Stimulated activated CD8-positive, alpha-beta memory T cell treated with anti-CD3 and anti-CD28 coated beads, Interleukin-12 subunit alpha, Interleukin-12 subunit beta, amount 100 ng/mL, for 4 hours (primary cell): Measurements from ENCODE around the gene KLC1.
A peak's percentile ranks its signal among the peaks of the same experiment; 100 is the strongest.

Experiments used
- DNase-seq: peaks from one replicate; pipeline ENCODE4 v3.0.0-alpha.2; 2020; ENCODE audit warnings: low read depth

Gene KLC1

DNA sequence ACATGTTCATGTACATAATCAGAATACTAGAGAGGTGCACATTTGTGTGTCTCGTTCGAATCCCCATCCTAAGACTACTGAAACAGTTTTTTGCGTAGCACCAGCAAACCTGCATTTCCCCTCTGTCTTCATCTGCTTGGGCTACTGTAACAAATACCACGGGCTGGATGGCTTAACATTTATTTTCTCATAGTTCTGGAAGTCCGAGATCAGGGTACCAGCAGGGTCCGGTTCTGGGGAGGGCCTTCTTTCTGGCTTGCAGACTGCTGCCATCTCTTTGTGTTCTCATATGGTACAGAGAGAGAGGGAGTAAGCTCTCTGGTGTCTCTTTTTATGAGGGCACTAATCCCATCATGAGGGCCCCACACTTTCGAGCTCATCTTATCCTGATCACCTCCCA lies 30.6 kb downstream of the KLC1 start:
- no peak for DNase-seq

DNA sequence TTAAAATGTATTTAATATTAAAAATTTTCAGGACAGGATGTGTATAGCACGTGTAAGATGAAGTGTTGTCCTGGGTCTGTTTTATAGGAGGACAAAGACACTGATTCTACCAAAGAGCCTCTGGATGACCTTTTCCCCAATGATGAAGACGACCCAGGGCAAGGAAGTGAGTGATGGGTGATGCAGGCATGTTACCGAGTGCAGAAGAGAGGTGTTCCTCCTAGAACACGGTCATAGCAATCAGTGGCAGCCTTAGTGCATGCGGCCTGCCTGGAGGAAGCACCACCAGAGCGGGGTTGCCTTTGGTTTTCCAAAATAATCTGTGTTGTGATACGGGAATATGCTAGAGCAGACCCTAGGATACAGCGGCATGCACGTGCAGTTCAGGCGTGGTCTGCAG lies 33.0 kb downstream of the KLC1 start:
- no peak for DNase-seq

DNA sequence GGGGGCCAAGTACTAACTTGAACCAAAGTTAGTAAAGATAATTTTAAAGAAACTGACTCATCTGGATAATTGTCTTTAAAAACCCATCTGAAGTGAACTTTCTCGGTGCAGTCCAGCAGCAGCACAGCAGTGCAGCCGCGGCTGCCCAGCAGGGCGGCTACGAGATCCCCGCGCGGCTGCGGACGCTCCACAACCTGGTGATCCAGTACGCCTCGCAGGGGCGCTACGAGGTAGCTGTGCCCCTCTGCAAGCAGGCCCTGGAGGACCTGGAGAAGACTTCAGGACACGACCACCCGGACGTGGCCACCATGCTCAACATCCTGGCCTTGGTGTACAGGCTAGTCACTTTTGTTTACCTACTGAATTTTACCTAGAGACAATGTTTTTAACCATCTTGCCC lies 33.6 kb downstream of the KLC1 start:
- DNase-seq = no peak

DNA sequence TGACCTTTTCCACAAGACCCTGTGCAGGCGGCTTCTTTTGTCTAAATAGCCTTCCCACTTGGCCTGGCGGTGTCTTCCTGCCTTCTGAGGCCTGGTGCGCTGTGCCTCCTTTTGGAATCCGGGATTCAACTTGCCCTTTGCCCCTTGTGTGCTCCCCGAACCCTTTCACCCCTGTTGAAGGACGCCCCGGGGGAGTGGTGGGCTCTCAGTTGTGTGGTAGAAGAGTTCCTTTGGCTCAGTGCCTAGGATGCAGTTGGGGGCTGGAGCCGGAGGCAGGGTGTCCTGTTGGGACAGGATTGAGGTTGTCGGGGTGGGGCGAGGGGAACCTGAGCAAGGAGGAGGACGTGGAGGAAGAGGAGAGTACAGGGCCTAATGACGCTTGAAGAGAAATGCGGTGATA lies 34.5 kb downstream of the KLC1 start:
- no peak for DNase-seq

DNA sequence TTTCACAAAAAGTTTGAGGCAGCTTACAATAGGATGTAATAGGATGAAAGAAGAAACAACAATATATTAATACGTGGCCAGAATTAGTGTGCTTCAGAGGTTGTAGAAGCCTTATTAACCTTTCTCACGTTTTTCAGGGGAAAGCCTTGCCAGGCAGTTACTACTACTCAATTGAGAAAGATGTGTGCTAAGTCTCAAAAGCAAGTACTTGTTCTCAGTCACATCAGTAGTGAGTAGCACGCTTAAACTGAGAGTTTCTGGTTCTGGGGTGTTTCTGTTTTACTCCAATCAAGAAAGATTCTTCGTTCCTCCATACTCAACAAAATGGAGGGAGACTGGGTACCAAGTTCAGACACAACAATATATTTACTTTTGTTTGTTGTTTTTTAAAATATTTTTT lies 38.7 kb downstream of the KLC1 start:
- DNase-seq = no peak

DNA sequence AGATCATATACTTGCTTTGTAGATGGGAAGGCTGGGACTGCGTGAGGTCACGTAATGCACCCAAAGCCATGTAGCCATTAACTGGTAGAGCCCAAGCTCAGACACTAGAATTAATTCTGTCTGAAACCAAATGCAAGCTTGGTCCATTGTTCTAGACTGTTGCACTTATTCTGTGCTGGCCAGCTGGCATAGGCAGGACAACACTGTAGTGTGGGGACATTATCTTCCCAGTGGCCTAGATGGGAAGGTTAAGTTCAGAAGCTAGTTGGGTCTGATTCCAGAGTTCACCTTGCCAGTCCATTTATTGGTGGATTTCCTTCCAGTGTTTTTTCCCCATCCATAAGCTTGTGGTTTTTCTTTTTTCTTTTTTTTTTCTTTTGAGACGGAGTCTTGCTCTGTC lies 39.1 kb downstream of the KLC1 start:
- DNase-seq = no peak

DNA sequence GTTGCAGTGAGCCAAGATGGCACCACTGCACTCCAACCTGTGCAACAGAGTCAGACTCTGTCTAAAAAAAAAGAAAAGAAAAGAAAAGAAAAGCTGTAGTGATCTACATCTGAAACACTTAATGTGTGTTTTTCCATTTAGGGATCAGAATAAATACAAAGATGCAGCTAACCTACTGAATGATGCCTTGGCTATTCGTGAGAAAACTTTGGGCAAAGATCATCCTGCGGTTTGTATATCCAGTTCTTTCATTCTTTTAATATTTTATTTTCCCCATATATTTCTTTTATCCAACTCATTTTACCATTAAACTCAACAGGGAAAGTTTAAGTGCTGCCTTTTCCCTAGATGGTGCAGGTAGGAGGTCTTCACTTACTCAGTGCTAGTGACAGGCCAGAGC lies 40.4 kb downstream of the KLC1 start:
- DNase-seq = no peak

DNA sequence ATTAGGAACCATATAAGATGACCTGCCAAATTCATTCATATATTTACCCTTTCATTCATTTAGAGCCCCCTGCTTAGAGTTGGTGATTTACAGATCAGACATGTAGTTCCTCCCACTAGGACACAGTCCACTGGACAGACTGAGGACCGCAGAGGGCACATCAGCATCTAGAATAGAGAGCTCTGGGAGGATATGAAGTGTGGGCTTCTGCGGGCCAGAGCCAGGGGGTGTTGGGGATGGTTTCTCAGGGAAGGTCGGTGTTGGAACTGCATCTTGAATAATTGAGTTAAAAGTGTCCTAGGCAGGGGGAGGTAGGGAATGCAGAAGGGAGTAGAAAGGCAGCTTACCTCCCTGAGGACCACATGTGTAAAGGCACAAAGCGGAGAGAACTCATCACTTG lies 42.9 kb downstream of the KLC1 start:
- DNase-seq = no peak

DNA sequence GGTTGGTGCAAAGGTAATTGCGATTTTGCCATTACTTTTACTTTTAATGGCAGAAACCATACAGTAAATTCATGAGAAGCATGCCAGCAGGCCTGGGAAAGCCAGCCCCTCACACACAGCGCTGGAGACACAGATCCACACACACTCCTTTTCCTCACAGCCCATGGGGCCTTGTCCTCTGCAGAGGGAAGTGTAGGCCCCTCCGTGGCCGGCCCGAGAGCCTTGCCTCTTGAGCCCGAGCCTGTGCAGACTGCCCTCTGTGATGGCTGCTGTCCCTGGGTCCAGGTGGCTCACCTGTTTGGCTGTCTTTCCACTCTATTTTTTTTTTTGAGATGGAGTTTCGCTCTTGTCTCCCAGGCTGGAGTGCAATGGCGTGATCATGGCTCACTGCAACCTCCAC lies 46.9 kb downstream of the KLC1 start:
- no peak for DNase-seq

DNA sequence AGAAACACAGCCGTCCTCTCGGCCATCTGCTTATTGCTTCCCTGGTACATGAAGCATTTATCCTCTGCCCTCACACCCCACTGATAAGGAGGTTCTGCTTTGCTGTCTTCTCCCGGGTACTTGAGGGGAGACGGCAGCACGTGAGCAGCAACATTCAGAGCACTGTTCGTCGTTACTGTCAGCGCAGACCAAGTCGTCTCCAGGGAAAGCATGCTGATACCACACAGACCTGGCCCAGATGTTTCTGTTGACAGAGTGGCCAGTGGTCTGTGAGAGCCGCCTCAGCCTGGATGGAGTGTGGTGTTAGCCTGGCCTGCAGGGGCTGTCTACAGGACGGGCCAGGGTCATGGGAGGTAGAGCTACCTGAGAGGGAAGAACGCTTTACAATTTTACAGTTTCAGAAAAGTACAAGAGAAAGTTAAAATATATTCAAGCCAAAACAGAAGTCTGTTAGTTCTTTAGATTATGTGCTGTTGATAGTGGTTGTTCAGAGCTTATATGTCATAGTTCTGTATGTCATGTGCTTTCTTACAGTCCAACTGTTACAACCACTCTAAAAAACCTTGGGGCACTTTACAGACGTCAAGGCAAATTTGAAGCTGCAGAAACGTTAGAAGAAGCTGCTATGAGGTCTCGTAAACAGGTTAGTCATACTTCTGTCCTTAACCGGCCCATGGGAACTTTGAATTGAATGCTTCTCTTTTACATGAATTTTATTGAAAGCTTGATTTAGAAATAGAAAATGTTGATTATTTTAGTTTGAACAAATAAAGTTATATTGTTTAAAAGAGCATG lies 48.1 kb downstream of the KLC1 start:
- DNase-seq = no peak

DNA sequence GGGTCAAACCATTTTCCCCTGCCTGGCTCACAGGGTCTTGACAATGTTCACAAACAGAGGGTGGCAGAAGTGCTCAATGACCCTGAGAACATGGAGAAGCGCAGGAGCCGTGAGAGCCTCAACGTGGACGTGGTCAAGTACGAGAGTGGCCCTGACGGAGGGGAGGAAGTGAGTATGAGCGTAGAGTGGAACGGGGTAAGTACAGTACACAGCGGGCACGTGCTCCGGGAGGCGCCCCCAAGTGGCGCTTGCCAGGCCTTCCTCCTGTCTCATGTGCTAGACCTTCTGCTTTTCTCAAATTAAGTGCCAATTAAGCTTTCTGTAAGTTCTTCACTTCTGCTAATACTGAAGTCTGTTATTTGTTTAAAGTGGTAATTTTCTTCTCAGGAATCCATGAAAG lies 50.3 kb downstream of the KLC1 start:
- peak; percentile 9 for DNase-seq

DNA sequence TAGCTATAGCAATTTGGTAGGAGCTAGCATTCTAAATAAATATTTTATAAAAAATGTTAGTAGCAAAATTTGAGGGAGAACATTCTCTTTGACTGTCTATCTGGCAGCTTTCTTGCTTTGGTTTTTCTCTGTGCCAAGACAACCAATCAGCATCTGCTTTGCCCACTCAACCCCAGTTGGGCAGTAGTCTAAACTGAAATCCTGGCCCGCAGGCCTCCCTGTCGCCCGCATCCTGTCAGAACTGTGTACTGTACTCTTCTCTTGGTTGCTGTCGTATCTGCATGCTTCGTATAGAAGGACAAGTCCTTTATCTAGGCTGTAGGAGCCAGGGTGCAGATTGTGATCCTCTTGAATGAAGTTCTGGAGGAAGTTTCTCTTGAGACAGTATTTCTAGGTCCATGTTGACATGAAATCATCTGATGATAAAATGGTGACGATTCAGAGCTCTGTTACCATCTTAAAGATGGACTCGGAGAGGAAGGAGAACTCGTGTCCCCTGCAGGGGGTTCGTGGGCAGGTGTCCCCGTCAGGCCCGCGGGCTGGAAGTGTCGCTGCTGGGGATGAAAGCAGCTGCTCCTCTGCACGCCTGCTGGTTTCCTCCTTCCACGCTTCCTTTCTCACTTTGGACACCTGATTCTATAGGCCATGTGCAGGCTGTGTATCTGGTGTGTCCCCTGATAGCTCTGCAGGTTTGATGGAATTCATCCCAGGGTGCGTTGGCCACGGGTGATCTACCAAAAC lies 51.6 kb downstream of the KLC1 start:
- no peak for DNase-seq

DNA sequence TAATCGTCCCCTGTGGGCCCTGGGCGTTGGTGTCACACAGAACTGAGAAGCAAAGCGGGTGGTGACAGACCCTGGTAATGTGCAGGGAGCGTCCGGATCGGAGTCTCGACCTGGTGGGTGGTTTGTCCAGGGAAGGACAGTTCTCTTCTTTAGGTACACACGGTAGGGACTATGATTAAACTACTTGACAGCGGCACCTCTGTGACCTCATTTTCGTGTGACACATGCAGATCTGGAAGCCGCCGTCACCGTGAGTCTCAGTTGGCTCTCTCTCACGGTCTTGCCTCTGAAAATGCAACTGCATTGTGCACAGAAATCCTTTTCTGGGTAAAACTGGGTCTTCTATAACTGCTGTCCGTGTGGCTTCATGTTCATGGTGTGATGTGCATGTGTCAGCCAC lies 54.1 kb downstream of the KLC1 start:
- no peak for DNase-seq

DNA sequence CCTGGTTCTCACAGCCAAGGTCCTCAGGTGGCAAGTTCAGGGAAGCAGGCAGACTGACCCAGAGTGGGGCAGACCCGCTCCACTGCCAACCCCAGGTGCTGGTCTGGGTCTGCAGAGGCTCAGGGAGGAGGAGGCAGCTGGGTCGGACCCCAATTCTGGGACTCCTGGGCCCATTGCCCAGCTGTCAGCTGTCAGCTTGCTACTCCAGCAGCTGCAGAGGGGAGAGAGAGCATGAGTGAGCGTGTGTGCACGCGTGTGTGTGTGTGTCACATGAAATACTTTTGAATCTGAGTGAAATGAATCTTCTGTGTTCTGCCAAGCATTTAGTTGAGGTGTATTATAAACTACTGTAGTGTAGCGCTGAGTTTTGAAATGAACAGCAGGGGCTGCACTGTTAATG lies 55.5 kb downstream of the KLC1 start:
- DNase-seq = no peak

DNA sequence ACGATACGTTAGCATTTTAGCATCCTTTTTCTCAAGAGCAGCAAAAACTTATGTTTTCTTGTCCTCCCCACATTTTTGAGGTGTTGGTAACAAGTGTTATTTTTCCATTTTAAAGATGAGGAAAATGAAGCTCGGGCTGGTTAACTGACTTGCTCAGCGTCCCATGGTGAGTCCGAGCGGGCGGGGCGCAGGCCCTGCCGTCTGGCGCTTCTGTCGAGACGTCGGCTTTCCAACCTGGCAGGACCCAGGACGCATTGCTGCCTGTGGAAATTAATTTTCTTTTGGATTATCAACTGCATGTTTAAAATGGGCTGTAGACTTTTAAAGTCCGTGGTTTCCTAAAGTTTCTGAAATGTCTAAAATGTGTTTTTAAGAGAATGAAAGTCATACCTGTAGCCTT lies 55.9 kb downstream of the KLC1 start:
- DNase-seq = no peak

DNA sequence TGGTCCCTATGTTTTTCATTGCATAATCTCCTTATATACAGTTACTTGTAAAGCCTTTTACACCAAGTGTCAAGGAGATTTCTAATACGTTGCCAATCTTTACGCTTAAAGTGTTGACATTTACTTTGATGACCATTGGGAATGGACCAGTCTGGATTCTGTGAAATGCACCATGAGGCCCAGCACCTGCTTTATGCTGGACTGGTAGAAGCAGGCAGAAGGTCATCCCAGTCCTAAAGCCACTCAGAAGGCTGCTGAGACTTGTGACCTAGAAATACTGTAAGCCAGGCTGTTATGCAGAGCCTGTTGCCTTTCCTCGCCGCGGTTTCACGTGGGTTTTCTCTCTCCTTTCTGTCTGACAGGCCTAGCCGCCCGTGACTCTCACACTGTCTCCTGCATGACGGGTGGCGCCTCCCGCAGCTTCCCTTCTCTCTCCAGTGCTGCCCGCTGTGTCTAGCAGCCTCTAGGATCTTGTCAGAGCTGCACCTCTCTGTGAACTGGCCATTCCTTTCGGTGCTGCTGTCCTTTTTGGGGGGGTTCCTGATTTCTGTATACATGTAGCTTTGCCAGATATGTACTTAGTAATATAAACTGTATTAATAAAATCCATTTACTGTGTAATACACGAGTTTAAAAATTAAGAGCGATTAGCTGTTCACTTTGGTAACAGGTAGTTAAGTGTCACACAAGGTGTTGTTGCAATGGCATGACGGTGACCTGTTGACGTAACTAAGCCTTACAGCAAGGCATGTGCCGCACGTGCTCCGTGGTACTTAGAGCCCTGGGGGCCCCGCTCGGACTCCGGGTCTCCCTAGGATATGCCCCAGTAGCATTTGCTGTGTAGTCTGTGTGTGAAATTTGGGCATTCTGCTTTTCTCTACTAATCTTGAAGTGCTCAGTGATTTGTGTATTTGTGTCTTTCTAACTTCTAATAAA lies 56.5 kb downstream of the KLC1 start:
- DNase-seq = no peak

DNA sequence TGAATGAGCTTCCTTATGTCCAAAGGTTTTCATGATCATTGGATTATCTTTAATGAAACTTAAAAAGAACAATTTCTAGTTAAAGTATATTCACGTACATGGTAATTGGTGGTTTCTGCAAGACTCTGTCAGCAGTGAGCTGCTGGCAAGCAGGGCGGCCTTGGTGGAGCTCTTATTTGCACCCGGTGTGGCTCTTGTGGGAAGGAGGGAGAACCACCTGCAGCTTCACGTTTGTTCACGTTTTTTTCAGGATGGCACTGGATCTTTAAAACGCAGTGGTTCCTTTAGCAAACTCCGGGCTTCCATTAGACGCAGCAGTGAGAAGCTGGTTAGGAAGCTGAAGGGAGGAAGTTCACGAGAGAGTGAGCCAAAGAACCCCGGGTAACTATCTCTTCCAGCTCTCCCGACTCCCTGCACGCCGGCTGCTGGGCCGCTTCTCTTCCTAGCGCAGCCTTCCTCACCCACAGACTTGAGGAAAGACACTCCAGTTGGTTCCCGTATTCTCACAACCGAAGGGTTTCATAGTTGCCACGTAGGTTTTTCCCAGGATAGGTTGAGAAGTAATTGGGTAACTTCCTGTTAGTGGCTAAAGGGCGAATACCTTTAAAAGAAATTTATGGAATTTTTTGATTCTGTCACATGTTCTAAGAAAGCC lies 57.9 kb downstream of the KLC1 start:
- DNase-seq = no peak

DNA sequence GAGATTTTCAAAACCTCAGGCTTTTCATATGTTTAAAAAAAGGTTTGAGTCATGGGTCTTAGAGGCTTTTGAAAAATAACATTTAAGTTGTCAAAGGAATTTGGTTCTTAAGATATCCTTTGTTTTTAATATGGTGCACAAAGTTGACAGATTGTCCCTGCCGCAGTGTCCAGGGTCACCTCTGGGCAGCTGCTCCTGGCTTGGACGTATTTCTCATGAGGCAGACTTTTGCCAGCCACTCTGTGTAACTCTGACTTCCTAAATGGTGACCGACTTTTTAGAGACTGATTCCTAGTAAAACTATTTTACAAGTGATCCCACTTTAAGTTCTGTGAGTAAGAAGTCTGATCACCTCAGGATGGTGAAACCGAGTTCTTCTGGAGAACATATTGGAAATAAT lies 58.7 kb downstream of the KLC1 start:
- DNase-seq = no peak

DNA sequence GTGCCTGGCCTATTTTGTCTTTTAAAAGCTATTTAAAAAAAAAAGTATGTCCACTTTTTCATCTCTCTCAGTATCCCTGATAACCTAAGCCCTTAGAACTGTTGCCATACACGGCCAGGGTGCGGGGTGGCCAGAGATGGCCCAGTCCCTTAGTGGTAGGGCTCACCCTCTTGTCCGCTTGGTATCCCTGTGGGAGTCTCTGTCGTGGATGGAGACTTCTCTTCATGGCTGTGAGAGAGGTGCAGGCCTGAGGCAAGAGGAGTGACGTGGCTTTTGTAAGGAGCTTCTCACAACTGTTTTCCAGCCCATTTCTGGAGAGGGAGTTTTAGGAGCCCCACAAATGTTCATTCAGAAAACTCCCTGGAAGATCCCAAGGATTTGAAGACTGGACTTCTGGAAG lies 59.4 kb downstream of the KLC1 start:
- DNase-seq = no peak

DNA sequence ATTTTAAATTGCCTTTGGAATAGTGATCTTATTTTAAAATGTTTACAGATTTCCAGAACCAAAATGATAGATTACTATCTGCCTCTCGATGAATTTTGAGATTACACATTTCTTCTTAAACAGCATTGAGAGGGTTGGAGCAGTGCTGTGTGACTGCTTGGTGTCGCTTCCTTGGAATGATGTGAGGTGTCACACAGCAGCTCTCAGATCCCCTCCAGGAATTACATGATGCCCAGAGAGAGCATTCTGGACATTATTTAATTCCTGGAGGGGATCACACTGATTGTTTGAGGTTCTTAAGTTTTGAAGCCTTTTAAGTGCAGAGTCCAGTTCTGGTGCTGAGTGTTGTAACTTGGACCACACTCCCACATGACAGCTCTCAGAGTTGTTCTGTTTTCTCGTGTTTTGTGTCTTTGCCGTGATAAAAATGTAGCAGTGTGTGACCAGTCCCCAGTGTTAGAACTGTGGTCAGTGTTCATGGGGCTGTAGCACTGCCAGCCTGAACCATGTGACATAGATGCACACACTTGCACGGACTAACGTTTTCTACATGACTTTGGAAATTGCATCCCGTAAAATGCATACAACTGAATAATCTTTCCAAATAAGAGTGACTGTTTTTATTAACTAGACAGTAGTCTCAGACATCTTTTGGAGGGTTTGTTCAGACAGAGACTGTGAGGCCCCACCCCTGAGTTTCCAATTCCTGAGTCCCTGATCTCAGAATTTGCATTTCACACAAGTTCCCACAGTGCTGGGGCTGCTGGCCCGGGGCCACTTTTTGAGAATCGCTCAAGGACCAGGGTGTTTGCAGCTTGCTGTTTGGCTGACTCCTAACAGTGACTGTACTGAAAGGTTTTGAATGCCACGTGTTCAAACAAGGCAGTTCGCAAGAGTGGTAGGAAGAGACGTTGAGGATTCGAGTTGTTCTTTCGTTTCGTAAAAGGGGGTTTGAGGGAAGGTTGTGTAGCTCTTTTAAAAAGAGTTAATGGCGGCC lies 60.2 kb downstream of the KLC1 start:
- no peak for DNase-seq

DNA sequence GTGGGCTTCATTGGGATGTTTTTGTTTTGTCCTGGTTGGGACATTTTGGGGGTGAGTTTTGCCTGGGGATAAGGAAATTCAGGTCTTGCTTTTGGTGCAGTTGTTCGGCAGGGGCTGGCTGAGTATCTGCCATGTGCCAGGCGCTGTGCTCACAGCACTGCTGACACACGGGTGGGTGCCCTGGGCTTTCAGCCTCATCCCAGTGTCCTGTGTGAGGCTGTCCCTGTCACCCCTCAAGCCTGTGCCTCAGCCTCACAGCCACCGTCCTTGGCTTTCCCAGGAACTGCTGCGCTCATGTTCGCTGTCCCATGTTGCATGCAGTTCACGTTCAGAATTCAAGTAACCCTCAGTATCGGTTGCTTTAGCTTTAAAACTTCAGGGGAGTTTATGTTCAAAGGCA lies 61.3 kb downstream of the KLC1 start:
- no peak for DNase-seq
